Measurements from ENCODE around the gene PPP6R3.
"Not testable (repeated sequence)": the region's sequence is repeated elsewhere in the genome, so short reads cannot be mapped to it uniquely, and the experiment has no call there.

PPP6R3 gene

DNA sequence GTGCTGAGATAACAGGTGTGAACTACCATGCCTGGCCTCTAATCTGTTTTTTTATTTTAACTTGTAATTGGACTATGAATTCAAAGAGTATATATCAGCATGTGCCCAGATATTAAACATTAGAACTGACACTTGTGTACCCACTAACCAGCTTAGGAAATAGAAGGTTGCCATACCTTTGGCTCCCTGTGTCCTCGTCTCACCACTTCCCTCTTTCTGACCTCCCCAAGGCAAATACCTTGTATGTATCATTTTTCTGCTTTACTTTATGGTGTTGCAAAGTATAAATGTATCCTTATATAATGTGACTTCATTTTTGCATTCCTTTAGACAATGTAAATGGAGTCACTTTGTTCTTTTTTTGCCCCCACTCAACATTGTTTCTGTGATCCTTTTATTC lies 9.1 kb downstream of the PPP6R3 start:
- ChIA-PET CTCF (no interaction called here), POLR2A (no interaction called here)
- no peak overlapping the region for H3K4me3 ChIP-seq (ENCODE audit: low read depth, low read length)
- TF ChIP-seq, protein P1, sequence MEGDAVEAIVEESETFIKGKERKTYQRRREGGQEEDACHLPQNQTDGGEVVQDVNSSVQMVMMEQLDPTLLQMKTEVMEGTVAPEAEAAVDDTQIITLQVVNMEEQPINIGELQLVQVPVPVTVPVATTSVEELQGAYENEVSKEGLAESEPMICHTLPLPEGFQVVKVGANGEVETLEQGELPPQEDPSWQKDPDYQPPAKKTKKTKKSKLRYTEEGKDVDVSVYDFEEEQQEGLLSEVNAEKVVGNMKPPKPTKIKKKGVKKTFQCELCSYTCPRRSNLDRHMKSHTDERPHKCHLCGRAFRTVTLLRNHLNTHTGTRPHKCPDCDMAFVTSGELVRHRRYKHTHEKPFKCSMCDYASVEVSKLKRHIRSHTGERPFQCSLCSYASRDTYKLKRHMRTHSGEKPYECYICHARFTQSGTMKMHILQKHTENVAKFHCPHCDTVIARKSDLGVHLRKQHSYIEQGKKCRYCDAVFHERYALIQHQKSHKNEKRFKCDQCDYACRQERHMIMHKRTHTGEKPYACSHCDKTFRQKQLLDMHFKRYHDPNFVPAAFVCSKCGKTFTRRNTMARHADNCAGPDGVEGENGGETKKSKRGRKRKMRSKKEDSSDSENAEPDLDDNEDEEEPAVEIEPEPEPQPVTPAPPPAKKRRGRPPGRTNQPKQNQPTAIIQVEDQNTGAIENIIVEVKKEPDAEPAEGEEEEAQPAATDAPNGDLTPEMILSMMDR (IDR thresholded peaks at IDR 0.05; ENCODE audit: insufficient read depth, low read length, missing control alignments): no peak
- DNase-seq (ENCODE audit: low read depth, low spot score): no peak

DNA sequence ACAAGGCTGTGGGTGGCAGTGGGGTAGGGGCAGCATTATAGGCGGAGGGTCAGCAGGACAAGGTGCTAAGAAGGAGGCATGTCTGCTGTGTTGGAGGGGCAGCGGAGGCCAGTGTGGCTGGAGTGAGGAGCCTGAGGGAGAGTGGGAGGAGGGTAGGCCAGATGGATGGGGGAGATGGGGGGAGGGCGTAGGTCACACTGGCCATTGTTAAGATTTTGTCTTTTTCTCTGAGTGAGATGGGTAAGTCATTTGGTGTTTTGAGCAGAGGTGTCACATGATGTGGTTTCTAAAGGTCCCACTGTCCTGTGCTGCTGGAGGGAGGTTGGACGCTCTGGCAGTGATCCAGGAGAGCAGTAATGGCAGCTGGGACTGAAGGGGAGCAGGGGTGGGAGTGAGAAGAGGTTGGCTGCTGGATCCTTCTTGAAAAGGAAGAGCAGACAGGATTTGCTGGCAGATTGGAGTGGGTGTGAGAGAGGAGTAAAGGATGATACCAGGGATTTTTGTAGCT lies 9.8 kb downstream of the PPP6R3 start:
- CTCF ChIA-PET: no interaction called here
- DNase-seq (ENCODE audit: low read depth, low spot score): no peak
- POLR2A ChIA-PET: no interaction called here

DNA sequence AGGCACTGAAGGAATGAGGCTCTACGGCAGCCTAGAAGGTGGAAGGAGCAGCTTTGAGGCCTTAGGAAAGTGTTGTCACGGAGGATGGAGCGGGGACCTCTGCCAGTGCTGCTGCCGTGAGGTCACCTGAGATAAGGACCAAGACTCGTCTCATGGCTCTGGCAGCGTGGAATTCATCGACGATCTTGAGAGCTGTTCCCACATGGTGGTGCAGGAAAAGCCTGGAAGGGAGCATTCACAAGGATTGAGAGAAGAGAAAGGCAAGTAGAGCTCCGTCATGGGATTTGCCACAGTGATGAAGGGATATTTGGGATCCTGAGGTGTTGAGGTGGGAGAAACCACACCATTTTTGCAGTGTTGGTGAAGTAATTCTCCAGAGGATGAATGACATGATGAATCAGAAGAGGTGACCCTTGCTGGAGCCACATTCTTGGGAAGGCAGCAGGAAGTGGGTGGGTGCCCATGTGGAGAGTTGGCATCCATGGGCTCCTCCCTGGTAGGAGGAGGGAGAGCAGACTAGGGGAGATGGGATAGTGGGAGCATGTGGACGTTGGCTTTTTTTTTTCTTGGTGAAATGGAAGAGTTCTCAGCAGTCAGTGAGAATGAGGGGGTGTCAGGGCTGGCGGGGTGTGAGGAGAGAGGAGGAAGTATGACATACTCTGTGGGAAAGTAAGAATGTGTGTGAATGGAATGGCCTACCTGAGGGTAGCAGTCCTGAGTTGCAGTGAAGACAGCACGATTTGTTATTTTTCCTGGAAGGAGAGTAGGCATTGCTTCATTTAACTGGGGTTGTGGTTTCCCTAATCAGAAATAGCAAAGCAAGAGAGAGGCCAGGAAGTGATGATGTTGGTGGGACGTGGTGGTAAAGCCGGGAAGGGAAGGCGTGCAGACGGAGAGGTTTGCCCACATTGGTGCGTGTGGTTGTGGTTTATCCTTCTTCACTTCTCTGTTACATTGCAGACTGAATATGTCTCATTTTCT lies 11.1 kb downstream of the PPP6R3 start:
- CTCF ChIA-PET: no interaction called here
- POLR2A ChIA-PET: no interaction called here
- TF ChIP-seq, protein P1 (IDR thresholded peaks at IDR 0.05; ENCODE audit: insufficient read depth, low read length, missing control alignments): no peak
- DNase-seq (ENCODE audit: low read depth, low spot score): peak; percentile 52
- no peak overlapping the region for H3K4me3 ChIP-seq (ENCODE audit: low read depth, low read length)

More for the DNA sequence above, 9.8 kb downstream of the PPP6R3 start:
- H3K4me3 ChIP-seq (ENCODE audit: low read depth, low read length): no peak overlapping the region
- TF ChIP-seq, protein P1 (IDR thresholded peaks at IDR 0.05; ENCODE audit: insufficient read depth, low read length, missing control alignments): no peak

DNA sequence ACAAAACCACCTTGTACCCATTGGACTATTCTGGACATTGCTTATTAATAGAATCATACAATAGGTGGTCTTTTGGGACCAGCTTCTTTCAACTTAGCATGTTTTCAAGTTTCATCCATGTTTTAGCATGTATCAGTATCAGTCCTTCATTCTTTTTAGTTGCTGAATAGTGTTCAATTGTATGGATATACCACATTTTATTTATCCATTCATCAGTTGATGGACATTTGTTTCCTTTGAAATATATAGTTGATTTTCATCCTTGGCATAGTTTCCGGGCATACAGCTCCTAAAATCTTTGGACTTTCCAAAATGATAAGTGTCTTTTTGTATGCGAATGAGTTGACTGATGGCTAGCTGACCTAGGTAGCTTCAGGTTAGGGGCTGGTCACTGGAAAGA lies 12.2 kb downstream of the PPP6R3 start:
- ChIA-PET POLR2A (no interaction called here), CTCF (no interaction called here)
- no peak for DNase-seq (ENCODE audit: low read depth, low spot score)
- H3K4me3 ChIP-seq (ENCODE audit: low read depth, low read length): no peak overlapping the region
- TF ChIP-seq, protein P1 (IDR thresholded peaks at IDR 0.05; ENCODE audit: insufficient read depth, low read length, missing control alignments): no peak

DNA sequence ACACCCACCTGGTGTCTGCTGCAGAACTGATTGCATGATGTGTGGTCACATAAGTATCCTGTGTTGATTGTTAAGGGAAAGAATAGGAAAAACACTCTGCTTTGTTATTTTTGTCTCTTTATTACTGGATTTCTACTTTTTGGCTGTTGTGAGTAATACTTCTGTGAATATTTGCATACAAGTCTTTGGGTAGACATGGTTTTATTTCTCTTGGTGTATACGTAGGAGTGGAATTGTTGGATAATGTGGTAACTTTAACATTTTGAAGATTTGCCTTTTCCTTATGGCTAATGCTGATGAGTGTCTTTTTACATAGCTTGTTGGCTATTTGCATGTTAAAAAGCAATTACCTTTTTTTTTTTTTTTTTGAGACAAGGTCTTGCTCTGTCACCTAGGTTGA lies 13.1 kb downstream of the PPP6R3 start:
- no peak overlapping the region for H3K4me3 ChIP-seq (ENCODE audit: low read depth, low read length)
- no peak for DNase-seq (ENCODE audit: low read depth, low spot score)
- TF ChIP-seq, protein P1 (IDR thresholded peaks at IDR 0.05; ENCODE audit: insufficient read depth, low read length, missing control alignments): no peak
- POLR2A ChIA-PET: no interaction called here
- CTCF ChIA-PET: no interaction called here

DNA sequence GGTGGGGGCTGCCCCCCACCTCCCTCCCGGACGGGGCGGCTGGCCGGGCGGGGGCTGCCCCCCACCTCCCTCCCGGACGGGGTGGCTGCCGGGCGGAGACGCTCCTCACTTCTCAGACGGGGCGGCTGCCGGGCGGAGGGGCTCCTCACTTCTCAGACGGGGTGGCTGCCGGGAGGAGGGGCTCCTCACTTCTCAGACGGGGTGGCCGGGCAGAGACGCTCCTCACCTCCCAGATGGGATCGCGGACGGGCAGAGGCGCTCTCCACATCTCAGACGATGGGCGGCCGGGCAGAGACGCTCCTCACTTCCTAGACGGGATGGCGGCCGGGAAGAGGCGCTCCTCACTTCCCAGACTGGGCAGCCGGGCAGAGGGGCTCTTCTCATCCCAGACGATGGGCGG lies 15.1 kb downstream of the PPP6R3 start:
- DNase-seq (ENCODE audit: low read depth, low spot score); CTCF ChIA-PET; POLR2A ChIA-PET; H3K4me3 ChIP-seq (ENCODE audit: low read depth, low read length): not testable (repeated sequence)
